ENCODE measurements around the gene MT1A.
"Not testable (repeated sequence)": the region's sequence is repeated elsewhere in the genome, so short reads cannot be mapped to it uniquely, and the experiment has no call there.

- not testable (repeated sequence) for TF ChIP-seq EZH2 (optimal IDR thresholded peaks at IDR 0.05; ENCODE audit: low read depth, low read length); CTCF (IDR thresholded peaks at IDR 0.05; ENCODE audit: low read length); EZH2phosphoT487 (IDR thresholded peaks at IDR 0.05; ENCODE audit: low read length)
Observed at GRCh38 chr16:56665286-56666261, 27.1 kb downstream of the MT1A start.

All from MM.1S (cell line).